ENCODE measurements around the gene SH3PXD2A. TPM values are rescaled to one million over a fixed set of nuclear protein-coding genes. Genes with fewer than 3 reads are reported as not detected.

SH3PXD2A gene
- total and polyA plus RNA-seq, 2 donors (not counting 1 experiment from before 2014, with no cell fraction given): 3.2 to 33.5 TPM

- Histone ChIP-seq H3K36me3 (replicated peaks in 1 of 2; ENCODE audit: control extremely low read depth in 1 of 2, control insufficient read depth in 1 of 2, extremely low read depth in 1 of 2, insufficient read depth in 2 of 2, low read length in 1 of 2) (no peaks in the 10 kb centered on the region), H3K27ac (ENCODE audit: low read length in 2 of 2) (no peak overlapping the region), H3K27me3 (replicated peaks in 1 of 4; ENCODE audit: control extremely low read depth in 1 of 4, control insufficient read depth in 3 of 4, insufficient read depth in 4 of 4, low read length in 3 of 4) (no peaks in the 10 kb centered on the region), H3K9ac (ENCODE audit: low read length) (no peak overlapping the region), H3K4me3 (ENCODE audit: control extremely low read depth in 1 of 5, extremely low read depth in 1 of 5, insufficient read depth in 1 of 5, low read depth in 2 of 5, low read length in 4 of 5) (no peak overlapping the region), H2AFZ (ENCODE audit: insufficient read depth, low read depth, low read length, poor library complexity, severe bottlenecking) (no peak overlapping the region), H3K79me2 (ENCODE audit: control insufficient read depth, insufficient read depth, low read length) (peaks cover 2% of the 10 kb centered on the region), H3K4me2 (replicated peaks; ENCODE audit: low read depth, low read length, poor library complexity, severe bottlenecking) (no peak overlapping the region), H4K20me1 (ENCODE audit: control insufficient read depth, insufficient read depth, low read length, poor library complexity, severe bottlenecking) (no peaks in the 10 kb centered on the region), H3K9me3 (ENCODE audit: control extremely low read depth in 1 of 3, control insufficient read depth in 2 of 3, insufficient read depth in 1 of 3, low read length in 2 of 3) (no peaks in the 10 kb centered on the region), H3K4me1 (ENCODE audit: control insufficient read depth in 2 of 2, insufficient read depth in 2 of 2, low read length in 2 of 2) (no peaks in the 10 kb centered on the region)
- WGBS (ENCODE audit: insufficient coverage): 93% methylated on average over 17 of the region's 18 CpGs
- no peak overlapping the region for H3K4me3 Mint-ChIP-seq
- no peaks in the 10 kb centered on the region for H3K9me3 Mint-ChIP-seq (ENCODE audit: insufficient read depth)
- H3K4me1 Mint-ChIP-seq: peaks cover 6% of the 10 kb centered on the region
- intact Hi-C loops (cut with micrococcal nuclease): no loop called here
- ChIA-PET POLR2A (no interaction called here), CTCF (interaction anchor here (1.0 to 1.6 kb wide), 3 partner anchors 38 to 63 kb away, joined by 3 to 4 read pairs (median 3); no protein-coding TSS in a partner anchor)
- ATAC-seq (ENCODE audit: low read depth) (no peak), DNase-seq (no peak)
- H3K27me3 Mint-ChIP-seq: no peaks in the 10 kb centered on the region
- no peak for TF ChIP-seq CTCF (IDR thresholded peaks at IDR 0.05)
- no peak for TF ChIP-seq EZH2 (IDR thresholded peaks at IDR 0.05; ENCODE audit: borderline replicate concordance, insufficient read depth, low read depth, low read length, poor library complexity, severe bottlenecking)
- no peak overlapping the region for H3K27ac Mint-ChIP-seq
Measured at GRCh38 chr10:103648636-103649532, 206.5 kb downstream of the SH3PXD2A start.

GRCh38 chr10:103648251-103648635 is 207.1 kb downstream of the SH3PXD2A start:
- Histone ChIP-seq H3K27ac (ENCODE audit: low read length in 2 of 2) (no peak overlapping the region), H3K4me1 (ENCODE audit: control insufficient read depth in 2 of 2, insufficient read depth in 2 of 2, low read length in 2 of 2) (no peaks in the 10 kb centered on the region), H4K20me1 (ENCODE audit: control insufficient read depth, insufficient read depth, low read length, poor library complexity, severe bottlenecking) (no peaks in the 10 kb centered on the region), H3K9me3 (ENCODE audit: control extremely low read depth in 1 of 3, control insufficient read depth in 2 of 3, insufficient read depth in 1 of 3, low read length in 2 of 3) (no peaks in the 10 kb centered on the region), H3K4me3 (ENCODE audit: control extremely low read depth in 1 of 5, extremely low read depth in 1 of 5, insufficient read depth in 1 of 5, low read depth in 2 of 5, low read length in 4 of 5) (no peak overlapping the region), H2AFZ (ENCODE audit: insufficient read depth, low read depth, low read length, poor library complexity, severe bottlenecking) (no peak overlapping the region), H3K79me2 (ENCODE audit: control insufficient read depth, insufficient read depth, low read length) (peaks cover 2% of the 10 kb centered on the region), H3K9ac (ENCODE audit: low read length) (no peak overlapping the region), H3K27me3 (replicated peaks in 1 of 4; ENCODE audit: control extremely low read depth in 1 of 4, control insufficient read depth in 3 of 4, insufficient read depth in 4 of 4, low read length in 3 of 4) (no peaks in the 10 kb centered on the region), H3K4me2 (replicated peaks; ENCODE audit: low read depth, low read length, poor library complexity, severe bottlenecking) (no peak overlapping the region), H3K36me3 (replicated peaks in 1 of 2; ENCODE audit: control extremely low read depth in 1 of 2, control insufficient read depth in 1 of 2, extremely low read depth in 1 of 2, insufficient read depth in 2 of 2, low read length in 1 of 2) (no peaks in the 10 kb centered on the region)
- no peak overlapping the region for H3K27ac Mint-ChIP-seq
- ATAC-seq (ENCODE audit: low read depth) (no peak), DNase-seq (no peak)
- ChIA-PET CTCF (interaction anchor here (1.3 to 1.6 kb wide), 2 partner anchors 58 to 63 kb away, joined by 3 to 4 read pairs; no protein-coding TSS in a partner anchor), POLR2A (no interaction called here)
- peaks cover 6% of the 10 kb centered on the region for H3K4me1 Mint-ChIP-seq
- TF ChIP-seq CTCF (IDR thresholded peaks at IDR 0.05) (no peak), EZH2 (IDR thresholded peaks at IDR 0.05; ENCODE audit: borderline replicate concordance, insufficient read depth, low read depth, low read length, poor library complexity, severe bottlenecking) (no peak)
- no peak overlapping the region for H3K4me3 Mint-ChIP-seq
- 94% methylated on average over 5 of the region's 8 CpGs for WGBS (ENCODE audit: insufficient coverage)
- no peaks in the 10 kb centered on the region for H3K9me3 Mint-ChIP-seq (ENCODE audit: insufficient read depth)
- intact Hi-C loops (cut with micrococcal nuclease): no loop called here
- H3K27me3 Mint-ChIP-seq: no peaks in the 10 kb centered on the region
